ENCODE results near the gene ARID1B.

- TF ChIP-seq CTCF (IDR thresholded peaks at IDR 0.05) = no peak
- no peak for TF ChIP-seq EZH2 (IDR thresholded peaks at IDR 0.05)
Observed at GRCh38 chr6:157203764-157204163, 426.6 kb downstream of the ARID1B start.

Measured in neural progenitor cell (in vitro differentiated cells).